HL-60/S4 treated with retinoic acid at 250 ng/mL for 4 days and 3 days (cell line): ENCODE data around the gene ALDH1A1.

Experiments
- in situ Hi-C: fragments of 300-500 bp; cut with MboI; formaldehyde crosslinking; loops from 2 replicates; pipeline ENCODE4 v1.7.0; 2022; ENCODE audit warnings: low sequenced_read_pairs

ALDH1A1 gene

DNA sequence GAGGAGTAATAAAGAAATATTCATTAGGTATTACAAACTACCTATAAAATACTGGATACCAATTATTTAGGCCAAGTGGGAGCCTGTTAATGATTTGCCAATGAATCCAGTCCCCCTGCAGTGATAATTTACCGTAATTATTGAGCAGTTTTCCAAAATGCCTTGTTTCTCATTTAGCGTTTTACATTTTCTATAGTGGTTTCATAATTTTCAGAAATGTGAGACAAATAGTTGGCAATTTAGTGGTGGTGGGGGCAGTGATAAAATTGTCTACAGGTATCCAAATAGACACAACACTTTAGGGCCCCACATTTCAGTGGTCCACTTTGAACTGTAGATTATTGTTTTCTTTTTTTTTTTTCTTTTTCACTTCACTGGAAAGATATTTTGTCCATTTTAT is 27.3 kb upstream of the ALDH1A1 start:
- in situ Hi-C loops, result no loop called here

DNA sequence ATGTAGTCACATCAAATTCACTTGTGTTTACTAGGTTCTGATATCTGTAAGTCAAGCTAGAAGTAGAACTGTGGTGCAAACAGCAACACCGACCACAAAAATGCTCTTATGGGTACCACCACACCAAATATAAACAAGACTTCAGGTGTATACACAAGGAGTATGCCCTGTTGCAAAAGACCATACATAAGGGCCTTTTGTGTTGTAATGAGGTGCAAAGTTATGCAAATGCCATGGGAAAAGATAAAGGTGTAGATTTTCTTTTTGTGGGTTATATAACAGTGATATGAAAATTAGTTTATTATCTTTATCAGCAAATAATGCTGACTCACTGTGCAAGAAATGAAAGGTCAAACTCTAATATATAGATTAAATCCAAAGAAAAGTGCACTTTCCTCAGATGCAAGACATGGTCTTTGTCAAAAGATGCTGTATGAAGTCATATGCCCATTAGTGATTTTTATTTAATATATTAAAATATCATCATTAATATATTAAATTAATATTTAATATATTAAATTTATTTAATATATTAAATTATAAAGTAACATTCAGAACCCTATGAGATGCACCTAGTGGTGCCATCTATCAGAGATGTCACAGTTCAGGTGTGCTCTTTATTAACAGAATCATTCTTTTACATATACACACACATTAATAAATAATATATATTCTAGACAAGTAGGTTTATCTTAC is 26.7 kb upstream of the ALDH1A1 start:
- in situ Hi-C loops, result no loop called here

DNA sequence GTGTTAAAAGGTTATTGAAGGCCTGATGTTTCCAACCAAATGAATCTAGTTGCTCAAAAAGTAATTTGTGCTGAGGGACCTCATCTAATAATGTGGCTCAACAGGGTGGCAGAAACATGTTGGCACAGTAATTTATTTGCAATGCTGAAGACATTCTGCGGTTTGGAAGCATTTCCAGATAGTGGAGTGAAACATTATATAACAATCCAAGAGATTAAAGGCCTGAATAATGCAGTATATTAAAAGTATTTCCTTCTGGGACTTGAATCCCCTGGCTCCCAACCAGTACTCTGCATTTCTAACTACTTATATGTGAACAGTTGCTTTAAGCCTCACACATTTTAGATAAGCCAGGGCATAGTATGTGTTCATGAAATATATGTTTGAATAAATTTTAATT is 25.9 kb upstream of the ALDH1A1 start:
- in situ Hi-C loops, result no loop called here

DNA sequence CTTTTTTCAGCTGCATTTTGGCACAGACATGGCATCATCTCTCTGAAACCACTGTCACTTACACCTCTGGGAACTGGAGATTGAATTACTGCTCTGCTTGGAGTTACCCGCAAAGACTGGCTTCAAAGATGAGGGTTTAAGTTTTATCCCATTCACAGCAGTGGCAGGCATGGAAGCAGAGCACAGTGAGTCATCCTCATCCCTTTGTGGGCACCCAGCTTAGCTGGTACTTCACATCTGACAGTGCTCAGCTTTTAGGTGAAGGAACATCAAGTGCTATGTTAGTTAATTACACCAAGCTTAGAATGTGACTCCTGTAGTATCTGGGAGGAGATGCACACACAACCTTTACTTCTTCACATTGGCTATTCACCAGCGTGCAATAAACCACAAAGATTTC is 24.8 kb upstream of the ALDH1A1 start:
- in situ Hi-C loops, result no loop called here

DNA sequence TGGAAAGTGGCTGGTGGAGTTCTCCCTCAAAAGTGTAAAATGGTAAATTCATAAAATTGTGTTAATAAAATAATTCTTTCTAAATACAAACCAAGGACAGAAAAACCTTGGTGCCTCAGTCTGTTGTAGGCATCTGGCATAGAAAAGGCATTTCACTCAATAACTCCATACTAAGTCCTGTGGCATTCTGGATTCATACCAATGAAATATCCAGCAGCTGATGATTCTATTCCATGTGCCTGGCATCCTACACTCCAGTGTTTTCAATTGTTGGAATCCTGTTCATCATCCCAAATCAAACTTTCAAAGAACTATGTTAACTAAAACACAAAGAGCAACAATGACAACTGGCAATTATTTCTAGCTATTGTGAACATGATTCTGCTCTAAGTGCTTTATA is 21.6 kb upstream of the ALDH1A1 start:
- in situ Hi-C loops, result no loop called here

DNA sequence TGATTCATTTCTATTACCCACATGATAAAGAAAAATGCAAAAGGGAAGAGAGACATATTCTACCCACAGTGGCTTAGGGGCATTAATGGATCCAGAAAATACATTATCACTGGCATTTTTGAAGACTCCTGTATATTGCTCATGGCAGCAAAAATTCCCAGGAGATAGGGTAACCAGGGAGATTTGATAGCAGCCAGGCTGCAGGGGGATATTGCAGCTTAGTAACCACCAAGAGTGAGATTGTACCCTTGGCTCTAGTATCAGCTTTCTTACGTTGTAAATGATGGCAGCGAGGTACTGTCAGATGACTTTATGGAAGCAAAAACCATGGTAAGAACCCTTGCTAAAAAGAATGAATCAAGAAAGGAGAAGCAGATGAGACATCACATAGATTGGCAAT is 19.8 kb upstream of the ALDH1A1 start:
- in situ Hi-C loops, result no loop called here

DNA sequence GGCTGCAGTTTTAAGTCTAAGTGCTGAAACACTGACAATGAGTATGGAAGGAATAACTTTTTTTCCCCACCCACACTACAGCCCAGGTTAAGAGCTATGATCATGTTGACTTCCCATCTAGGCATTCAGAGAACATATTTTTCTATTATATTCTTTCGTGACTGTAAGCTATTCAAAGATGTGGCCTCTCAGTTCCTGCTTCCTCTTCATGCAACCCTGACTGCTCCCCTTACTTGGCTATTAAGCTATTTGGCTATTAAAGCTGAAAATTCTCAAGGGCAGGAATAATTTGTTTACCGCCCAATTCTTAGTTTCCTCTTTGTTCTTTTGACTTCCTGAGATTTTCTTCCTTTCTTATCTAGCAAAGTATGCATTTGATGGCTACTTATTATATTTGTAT is 18.6 kb upstream of the ALDH1A1 start:
- in situ Hi-C loops, result no loop called here

DNA sequence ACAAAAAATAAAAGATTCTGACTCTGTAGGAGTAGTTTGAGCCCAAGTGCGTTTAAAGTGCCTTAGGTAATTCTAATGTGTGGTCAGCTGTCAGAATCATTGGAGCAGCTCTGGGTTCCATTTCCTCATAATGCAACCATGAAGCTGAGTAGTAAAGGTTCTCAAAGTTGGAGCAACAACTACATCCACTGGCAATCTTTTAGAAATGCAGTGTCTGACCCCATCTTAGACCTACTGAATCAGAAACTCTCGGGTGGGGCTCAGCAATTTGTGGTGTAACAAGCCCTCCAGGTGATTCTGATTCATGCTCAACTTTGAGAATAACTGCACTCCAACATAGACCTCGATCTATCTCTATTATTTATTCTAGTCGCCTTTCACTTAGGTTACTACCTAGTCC is 7.6 kb upstream of the ALDH1A1 start:
- in situ Hi-C loops, result no loop called here

DNA sequence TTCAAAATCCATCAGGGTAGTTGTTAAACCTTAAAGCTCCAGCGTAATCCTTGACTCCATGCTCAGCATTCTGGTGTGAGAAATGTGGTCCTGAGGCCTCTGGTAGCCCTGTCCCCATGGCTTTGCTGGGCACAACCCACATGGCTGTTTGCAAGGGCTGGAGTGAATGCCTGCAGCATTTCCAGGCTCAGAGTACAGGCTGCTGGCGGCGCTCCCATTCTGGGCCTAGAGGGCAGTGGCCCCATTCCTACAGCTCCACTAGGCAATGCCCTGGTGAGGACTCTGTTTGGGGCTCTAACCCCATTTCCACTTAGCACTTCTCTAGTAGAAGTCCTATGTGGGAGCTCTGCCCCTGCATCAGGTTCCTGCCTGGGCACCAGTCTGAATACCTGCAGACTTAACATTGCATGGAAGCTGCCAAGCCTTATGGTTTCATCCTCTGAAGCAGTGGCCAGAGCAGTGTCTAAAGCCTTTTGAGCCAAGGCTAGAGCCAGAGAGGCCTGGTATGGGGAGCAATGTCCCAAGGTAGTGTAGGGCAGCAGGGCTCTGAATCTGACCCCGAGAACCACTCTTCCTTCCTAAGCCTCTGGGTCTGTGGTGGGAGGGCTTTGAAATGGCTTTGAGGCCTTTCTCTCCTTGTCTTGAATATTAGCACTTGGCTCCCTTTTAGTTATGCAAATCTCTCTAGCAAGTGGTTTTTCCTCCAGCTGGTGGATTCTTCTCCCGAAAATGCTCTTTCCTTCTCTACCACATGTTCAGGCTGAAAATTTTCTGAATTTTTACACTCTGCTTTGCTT is 5.8 kb upstream of the ALDH1A1 start:
- in situ Hi-C loops, result no loop called here

DNA sequence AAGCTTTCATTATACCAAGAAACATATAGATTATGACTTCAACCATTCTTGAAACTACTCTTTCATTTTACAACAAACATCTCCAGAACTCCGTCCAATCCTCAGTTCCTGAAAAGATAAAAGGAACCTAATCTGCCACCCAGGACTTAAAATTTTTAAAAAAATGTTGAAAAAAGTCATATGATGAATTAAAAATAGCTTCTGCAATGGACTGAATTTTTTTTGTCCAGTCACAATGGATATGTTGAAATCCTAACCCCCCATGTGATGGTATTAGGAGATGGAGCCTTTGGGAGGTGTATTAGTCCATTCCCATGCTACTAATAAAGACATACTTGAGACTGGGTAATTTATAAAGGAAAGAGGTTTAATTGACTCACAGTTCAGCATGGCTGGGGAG is 2.7 kb upstream of the ALDH1A1 start:
- in situ Hi-C loops, result no loop called here

DNA sequence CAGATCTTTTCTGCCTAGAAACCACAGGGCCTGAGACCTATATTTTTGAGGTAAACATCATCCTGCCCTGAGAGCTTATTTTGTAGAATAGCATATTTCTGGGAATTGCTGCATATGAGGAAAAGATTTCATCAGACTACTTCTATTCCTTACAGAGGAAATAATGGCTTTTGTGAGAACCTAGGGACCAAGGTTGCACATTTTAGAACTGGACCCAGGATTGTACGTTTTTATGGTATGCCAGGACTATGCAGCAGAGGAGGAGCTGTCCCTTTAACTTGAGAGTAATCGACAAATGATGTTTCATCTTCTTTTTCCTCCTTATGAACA is 2.2 kb upstream of the ALDH1A1 start:
- in situ Hi-C loops, result no loop called here

DNA sequence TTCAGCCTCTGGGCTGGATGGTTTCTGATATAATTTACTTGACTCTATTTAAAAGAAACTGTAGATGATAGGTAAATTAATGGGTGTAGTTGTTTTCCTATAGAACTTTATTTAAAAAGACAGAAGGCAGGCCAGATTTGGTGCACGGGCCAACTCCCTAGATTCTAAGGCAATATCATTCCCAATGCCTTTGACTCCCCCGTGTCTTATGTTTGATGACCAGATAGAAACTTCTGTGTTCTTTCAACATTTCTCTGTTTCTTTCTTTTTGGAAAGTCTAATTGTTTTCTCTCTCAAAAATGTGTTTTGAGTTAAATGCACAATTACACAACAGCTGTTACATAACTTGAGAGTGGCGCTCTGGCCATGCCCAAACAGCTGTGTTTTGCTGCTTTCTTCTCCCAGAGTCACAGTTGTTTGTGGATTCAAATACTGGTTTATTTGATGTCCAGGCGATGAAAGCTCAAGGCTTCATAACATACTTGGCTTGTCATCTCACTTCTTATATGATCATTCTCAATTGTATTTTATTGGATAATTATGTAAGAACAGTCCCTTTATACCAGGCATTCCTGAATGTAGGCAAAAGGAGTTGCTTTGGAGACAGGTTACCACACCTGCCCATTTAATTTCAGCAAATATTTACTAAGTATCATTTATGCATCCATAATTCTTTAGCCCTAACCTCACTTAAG is 1.7 kb upstream of the ALDH1A1 start:
- in situ Hi-C loops, result no loop called here

DNA sequence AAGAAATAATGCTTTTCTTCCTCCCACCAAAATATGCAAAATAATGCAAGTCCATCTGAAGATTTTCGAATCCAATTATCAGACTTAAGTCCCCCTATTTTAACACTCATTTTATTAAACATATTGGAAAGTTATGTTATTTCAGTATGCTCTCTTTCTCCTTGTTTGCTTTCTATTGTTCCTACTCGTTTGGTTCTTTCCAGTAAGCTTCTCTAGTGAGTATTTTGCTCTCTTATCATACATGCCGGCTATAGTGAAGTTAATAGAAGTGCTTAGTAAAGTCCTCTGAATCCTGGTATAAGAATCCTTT is 517 bp downstream of the ALDH1A1 start:
- in situ Hi-C loops, result no loop called here

DNA sequence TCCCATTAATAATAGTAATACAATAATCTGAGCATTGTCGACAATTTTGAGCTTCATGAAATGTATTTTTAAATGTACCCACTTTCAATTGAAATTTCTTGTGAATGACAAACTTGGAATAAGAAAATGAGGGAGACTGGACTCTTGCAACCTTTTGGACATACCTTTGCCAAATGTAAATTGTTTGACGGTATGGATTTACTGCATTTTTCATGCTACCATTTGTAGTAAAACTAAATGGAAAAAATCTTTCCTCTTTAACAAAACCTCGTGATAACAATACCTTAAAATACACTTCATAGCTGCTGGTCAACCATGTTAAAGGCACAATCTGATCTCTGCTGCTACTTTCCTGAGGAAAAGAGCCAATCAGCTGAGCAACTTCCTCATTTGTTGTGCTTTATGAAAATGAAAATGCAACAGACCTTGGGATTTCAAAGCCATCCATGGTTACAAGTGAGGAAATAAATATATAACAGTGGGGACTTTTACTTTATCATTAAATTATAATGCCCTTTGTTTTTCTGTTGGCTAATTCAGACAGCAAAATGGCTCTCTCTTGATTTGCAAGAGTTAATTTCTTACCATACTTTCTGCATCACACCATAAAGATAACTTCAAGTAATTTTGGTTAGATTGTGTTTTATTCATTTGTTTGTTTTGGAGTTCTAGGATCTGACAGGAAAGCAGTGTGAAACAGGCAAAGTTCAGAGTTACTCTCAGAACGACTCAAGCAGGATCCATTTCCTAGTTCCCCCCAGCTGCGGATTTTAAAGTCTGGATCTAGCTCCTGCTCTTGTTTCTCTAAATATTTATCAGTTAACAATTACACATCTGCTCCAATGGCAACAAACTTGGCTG is 1.1 kb downstream of the ALDH1A1 start:
- in situ Hi-C loops, result no loop called here

DNA sequence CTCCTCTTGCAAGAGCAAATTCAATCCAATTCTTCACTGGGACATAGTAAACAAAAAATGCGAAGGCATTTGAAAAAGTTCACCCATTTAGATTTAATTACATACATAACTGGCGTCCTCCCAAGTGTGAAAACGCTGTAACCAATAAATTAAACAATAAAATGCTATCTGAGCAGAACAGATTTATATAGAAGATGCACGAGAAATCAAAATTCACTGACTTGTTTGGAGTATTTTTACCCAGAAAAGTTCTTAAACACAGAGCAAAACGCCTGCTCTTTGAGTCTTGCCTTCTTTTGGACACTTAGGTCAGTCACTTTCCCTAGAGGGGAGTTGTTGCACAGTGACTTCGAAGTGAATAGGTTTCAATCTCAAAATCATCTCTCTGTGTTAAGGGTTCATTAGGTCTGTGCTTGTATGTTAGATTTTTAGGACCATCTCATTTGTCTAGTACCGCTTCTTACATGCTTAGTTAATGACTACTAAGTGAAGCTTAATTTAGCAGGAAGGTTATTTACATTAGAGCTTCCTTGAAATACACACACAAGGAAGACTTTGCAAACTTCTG is 1.9 kb downstream of the ALDH1A1 start:
- in situ Hi-C loops, result no loop called here

DNA sequence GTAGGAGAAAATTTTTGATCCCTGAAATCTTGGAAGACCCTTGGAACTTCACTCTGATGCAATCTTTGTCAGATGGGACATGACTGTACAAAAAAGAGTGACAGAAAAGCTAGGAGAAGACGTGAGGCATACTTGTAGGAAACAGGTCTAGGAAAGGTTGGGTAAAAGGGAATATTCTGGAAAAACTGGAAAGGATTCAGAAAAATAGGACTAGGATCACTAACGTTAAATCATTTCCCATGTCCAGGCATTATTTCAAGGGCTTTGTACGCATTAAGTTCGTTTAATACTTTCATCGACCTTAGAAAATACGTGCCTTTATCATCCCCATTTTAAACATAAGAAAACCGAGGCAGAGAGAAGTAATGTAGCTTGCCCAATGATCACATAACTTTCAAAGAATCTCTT is 2.9 kb downstream of the ALDH1A1 start:
- in situ Hi-C loops, result no loop called here

DNA sequence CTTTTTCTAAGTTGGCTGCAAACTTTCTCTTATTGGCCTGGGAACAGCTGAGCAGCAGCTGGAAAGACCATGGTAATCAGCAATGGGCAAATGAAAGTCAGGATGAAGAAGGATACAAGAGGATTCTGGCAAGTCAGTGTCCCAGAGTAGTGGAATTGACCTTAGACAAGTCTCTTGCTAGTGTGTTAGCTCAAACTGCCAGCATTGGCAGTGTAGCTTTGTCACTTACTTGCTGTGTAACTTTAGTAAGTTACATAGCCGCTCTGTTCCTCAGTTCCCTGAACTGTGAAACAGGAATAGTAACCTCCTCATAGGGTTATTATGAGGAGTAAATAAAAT is 3.6 kb downstream of the ALDH1A1 start:
- in situ Hi-C loops, result no loop called here

DNA sequence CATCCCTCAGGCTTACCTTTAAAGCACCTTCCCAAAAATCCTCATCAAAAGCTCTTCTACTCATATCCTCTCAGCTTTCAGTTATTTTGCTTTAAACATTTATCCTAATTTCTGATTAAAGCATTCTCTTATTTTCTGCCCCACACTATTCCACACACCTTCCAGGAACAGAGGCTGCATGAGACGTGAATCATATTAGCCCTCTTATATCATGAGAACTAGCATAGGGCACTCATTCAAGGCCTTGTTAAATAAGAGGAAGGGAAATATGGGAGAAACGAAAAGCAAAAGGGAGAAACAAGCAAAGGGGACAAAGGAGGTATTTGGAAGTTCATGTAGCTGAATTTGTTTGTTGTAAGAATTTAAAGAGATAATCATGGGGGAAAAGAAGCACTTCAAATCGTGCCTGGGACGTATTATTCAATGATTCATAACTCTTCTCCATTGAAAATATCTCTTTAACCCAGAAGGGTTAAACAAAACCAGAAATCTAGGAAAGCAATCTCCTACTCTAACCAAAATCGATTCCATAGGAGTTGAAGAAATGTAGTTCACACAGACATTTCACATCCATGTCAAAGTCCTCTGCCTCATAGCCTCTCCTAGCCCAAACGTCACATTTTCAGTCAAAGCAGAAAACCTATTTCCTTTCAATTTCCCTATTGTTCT is 4.1 kb downstream of the ALDH1A1 start:
- in situ Hi-C loops, result no loop called here

DNA sequence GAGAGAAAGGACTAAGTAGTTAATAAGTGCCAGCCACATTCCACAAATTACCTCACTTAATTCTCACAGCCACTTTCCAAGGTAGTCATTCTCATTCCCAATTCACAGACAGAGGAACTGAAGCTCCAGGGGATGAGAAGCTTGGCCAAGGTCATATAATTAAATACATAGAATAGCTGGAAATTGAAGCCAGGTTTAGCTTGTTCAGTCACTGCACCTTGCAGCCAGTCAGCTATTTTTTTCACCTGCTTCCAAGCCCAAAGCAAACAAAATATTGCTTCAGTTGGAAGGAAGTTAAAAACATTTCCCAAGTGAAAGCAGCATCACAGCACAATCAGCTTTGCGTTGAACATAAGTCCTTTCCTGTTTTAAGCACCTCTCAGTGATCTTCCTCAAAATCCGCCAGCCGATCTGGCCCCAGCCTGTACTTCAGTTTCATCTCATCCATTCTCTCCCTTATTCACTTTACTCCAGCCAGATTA is 4.8 kb downstream of the ALDH1A1 start:
- in situ Hi-C loops, result no loop called here

DNA sequence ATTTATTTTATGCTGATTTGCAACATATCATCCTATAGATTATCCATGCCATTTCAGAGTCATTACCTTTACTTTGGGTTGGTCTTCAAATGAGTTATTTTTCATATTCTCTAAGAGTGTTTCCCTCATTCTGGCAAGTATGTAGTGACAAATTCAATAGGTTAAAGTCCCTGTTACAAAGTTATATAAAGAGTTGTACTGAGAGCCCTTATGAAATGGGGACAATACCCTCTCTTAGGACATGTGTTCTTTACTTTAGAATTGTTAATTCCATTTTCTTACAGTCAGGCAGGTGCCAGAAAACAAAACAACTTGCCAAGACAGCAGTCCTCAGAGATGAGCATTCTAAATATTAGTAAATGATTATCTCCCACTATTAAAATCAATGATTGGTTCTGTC is 6.0 kb downstream of the ALDH1A1 start:
- in situ Hi-C loops, result no loop called here

DNA sequence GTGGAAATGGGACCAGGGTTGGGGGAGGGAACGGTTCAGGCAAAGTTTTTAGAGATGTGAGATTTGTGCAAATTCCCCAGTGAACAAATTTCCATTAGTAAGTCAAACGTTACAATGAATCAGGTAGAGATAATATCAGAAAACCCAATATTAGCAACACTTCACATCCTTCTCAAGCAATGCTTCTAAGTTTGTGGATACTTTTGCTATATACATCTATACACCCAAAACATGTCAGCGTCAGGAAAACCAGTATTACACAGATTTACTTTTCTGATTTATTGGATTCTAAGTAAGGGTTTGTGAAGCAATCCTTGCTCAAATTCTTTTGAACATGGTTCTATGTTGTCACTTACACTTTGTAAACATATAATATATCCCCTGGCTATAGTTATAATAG is 6.5 kb downstream of the ALDH1A1 start:
- in situ Hi-C loops, result no loop called here
